GM06990 (cell line): Measurements from ENCODE around the gene TMIE.
"Not testable (repeated sequence)": the region's sequence is repeated elsewhere in the genome, so short reads cannot be mapped to it uniquely, and the experiment has no call there.

Experiments
- DNase-seq: peaks from one replicate; pipeline ENCODE4 v3.0.0-alpha.2; 2011; ENCODE audit not compliant: insufficient read length; ENCODE audit errors: extremely low read depth
- H3K27me3 ChIP-seq: replicated peaks from 2 replicates; pipeline ENCODE4 v1.6.0; 2011; ENCODE audit warnings: low read length; ENCODE audit not compliant: control insufficient read depth, insufficient read depth
- H3K36me3 ChIP-seq: 2 replicates; pipeline ENCODE4 v1.5.1; 2011; ENCODE audit warnings: low read length; ENCODE audit not compliant: control insufficient read depth, insufficient read depth
- H3K4me3 ChIP-seq: replicated peaks from 2 replicates; pipeline ENCODE4 v1.5.1; 2011; ENCODE audit warnings: low read depth, mild to moderate bottlenecking, control low read depth, low read length
- TF ChIP-seq, protein P1 (sequence below): IDR thresholded peaks from 2 replicates; pipeline ENCODE4 v1.5.1; 2011; ENCODE audit warnings: low read length, control low read depth, mild to moderate bottlenecking, inconsistent platforms; ENCODE audit not compliant: insufficient read depth, poor library complexity, severe bottlenecking

TMIE gene

DNA sequence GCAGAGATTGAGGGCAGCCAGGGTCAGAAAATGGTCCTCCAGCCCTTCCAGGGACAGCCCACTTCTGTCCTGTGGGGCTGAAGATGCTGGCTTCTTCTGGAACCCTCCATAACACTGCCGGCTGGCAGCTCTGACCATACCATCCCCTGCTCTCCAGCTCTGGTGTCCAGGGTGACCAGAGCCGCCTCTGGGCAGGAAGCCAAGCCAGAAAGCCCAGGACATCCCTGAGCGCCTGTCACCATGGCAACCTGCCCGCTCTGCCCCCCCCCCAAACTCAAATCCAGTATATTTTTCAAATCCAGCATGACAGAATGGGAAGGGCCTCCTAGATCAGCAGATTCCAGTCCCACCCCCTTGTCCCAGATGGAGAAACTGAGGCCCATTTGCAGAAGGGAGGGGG, 420 bp upstream of the TMIE start:
- TF ChIP-seq, protein P1, sequence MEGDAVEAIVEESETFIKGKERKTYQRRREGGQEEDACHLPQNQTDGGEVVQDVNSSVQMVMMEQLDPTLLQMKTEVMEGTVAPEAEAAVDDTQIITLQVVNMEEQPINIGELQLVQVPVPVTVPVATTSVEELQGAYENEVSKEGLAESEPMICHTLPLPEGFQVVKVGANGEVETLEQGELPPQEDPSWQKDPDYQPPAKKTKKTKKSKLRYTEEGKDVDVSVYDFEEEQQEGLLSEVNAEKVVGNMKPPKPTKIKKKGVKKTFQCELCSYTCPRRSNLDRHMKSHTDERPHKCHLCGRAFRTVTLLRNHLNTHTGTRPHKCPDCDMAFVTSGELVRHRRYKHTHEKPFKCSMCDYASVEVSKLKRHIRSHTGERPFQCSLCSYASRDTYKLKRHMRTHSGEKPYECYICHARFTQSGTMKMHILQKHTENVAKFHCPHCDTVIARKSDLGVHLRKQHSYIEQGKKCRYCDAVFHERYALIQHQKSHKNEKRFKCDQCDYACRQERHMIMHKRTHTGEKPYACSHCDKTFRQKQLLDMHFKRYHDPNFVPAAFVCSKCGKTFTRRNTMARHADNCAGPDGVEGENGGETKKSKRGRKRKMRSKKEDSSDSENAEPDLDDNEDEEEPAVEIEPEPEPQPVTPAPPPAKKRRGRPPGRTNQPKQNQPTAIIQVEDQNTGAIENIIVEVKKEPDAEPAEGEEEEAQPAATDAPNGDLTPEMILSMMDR, result no peak
- Histone ChIP-seq H3K36me3 (no peaks in the 10 kb centered on the region), H3K4me3 (no peak overlapping the region), H3K27me3 (no peaks in the 10 kb centered on the region)
- no peak for DNase-seq

DNA sequence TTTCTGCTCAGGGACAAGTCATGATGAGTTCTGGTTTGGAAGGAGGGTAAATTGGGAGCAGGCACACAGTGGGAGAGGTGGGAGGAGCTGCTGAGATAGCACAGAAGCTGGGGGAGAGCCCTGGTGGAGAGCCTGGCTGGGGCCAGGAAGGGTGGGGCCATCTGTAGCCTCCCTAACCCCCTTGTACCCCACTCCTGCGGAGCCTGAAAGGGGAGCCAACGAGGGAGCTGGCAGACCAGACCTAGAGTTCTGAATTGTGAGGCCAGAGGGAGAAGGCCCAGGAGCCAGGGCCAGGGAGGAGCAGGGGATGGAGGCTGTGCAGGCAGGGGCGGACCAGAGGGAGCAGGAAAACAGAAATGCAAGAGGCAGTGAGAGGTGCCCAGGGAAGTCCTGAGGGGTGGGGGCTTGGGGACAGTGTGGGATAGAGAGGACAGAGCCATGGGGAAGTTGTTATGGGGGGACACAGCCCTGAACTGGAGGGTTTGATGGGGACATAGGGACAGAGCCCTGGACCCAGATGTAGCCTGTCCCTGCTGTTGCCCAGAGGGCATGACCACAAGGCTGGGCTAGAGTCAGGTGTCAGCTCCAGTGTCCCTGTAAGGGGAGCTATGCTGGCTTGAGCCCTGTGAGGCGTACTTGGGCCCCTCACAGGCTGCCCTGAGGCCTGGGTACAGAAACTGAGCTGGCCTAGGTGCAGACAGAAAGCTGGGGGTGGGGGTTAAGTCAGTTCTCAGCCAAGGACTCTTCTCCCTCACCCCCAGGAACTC, 1.2 kb downstream of the TMIE start:
- Histone ChIP-seq H3K4me3 (no peak overlapping the region), H3K27me3 (no peaks in the 10 kb centered on the region), H3K36me3 (no peaks in the 10 kb centered on the region)
- no peak for DNase-seq
- TF ChIP-seq, protein P1, result no peak

DNA sequence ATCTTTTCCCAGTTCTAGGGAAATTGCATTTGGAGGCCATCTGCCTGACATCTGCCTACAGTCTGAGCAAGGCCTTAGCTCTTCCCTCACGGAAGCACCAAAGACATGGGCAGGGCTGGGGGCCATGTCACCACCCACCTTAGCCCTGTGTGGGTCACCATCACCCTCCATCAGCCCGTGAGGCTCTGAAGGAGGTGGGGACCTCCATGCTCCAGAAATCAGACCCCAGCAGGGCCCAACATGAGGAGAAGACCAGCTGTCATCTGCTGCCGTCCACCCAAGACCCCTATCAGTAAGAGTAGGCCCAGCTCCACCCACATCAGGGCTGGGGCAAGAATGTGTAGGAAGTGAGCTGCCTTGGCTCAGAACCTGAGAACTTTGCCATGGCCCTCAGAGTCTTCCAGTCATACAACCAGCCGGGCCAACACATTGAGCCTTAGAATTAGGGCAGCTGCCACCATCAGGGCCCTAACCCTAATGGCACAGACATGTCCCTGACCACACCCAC, 1.9 kb downstream of the TMIE start:
- Histone ChIP-seq H3K36me3 (no peaks in the 10 kb centered on the region), H3K4me3 (no peak overlapping the region), H3K27me3 (no peaks in the 10 kb centered on the region)
- DNase-seq, result no peak
- TF ChIP-seq, protein P1, result no peak

DNA sequence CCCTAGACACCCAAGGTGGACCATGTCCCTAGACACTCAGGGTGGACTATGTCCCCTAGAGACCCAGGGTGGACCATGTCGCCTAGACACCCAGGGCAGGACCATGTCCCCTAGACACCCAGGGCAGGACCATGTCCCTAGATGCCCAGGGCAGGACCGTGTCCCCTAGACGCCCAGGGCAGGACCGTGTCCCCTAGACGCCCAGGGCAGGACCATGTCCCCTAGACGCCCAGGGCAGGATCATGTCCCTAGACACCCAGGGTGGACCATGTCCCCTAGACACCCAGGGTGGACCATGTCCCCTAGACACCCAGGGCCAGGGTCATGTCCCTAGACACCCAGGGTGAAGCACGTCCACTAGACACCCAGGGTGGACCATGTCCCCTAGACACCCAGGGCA, 3.2 kb downstream of the TMIE start:
- not testable (repeated sequence) for H3K27me3 ChIP-seq, DNase-seq, H3K36me3 ChIP-seq, H3K4me3 ChIP-seq

DNA sequence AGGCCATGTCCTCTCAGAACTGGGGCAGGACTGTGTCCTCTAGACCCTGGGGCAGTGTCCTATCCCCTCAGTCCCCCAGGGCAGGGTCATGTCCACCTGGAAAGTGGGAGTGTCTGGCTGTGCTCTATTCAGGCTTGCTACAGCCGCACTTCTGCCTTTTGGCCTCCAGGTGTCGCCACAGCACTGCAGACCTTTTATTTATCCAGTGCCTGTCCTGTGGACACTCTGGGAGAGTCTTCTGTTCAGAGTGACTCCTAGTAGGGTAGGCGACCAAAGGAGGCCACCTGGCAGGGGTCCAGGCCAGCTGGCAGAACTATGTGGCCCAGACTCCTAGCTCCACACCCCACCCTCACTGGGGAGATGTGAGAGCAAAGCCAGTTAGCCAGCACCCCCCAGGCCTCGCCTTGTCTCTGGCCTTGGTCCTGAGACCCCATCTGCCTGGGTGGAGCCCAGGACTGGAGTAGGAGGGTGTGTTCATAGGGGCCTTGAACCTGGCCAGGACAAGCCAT, 3.9 kb downstream of the TMIE start:
- Histone ChIP-seq H3K4me3 (no peak overlapping the region), H3K36me3 (no peaks in the 10 kb centered on the region), H3K27me3 (no peaks in the 10 kb centered on the region)
- TF ChIP-seq, protein P1, result peak; percentile 94
- DNase-seq, result peak; percentile 31

DNA sequence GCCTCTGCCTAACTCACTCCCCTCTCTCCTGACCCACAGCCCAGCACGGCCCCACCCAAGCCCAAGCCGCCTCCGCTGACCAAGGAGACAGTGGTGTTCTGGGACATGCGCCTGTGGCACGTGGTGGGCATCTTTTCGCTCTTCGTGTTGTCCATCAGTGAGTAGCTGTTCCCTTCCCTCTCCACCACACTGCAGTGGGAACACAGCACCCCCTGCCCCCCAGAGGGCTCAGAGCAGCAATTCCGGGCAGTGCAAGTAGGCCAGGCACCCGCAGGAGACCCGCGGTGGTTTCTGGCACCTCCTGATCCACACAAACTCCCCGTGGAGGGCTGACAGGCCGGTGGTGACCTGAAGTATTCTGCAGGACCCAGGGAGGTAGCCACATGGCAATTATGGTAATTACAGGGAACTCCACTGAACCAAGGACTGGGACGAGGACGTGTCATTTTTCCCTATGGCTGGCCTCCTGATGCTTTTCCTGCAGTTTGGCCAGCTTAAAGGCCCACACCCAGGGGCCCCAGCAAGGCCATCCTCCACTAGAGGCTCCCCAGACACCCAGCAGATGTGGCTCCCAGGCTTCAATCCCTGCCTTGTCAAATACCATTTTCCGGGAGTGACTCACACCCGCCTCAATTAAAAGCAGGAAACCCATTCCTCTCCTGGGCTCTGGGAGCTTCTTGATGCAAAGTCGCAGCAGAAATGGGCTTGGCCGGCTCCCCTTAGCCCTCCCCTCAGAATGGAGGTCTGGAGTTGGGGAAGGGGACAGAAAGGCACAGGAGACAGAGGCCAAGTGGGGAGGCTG, 4.8 kb downstream of the TMIE start:
- TF ChIP-seq, protein P1, result no peak
- DNase-seq, result no peak
- no peak overlapping the region for H3K4me3 ChIP-seq
- H3K27me3 ChIP-seq, result no peaks in the 10 kb centered on the region
- no peaks in the 10 kb centered on the region for H3K36me3 ChIP-seq
